Stromal cell of bone marrow (primary cell): ENCODE results near the gene CBLIF.
"Not testable (repeated sequence)": the region's sequence is repeated elsewhere in the genome, so short reads cannot be mapped to it uniquely, and the experiment has no call there.

Source experiments
- DNase-seq: peaks from one replicate; pipeline ENCODE4 v3.0.0-alpha.2; 2012; ENCODE audit warnings: low read depth

Gene CBLIF

GRCh38 chr11:59794417-59794816 is 50.9 kb downstream of the CBLIF start:
- DNase-seq = no peak

- no peak for DNase-seq
Measured at GRCh38 chr11:59792507-59792906, 52.8 kb downstream of the CBLIF start.

- no peak for DNase-seq
Measured at GRCh38 chr11:59791639-59792038, 53.7 kb downstream of the CBLIF start.

GRCh38 chr11:59787816-59788215 is 57.5 kb downstream of the CBLIF start:
- DNase-seq = no peak

- DNase-seq = no peak
Measured at GRCh38 chr11:59787255-59787588, 58.1 kb downstream of the CBLIF start.

GRCh38 chr11:59785818-59786217 is 59.5 kb downstream of the CBLIF start:
- no peak for DNase-seq

- not testable (repeated sequence) for DNase-seq
Measured at GRCh38 chr11:59784441-59784840, 60.9 kb downstream of the CBLIF start.

- DNase-seq = no peak
Measured at GRCh38 chr11:59783632-59784090, 61.6 kb downstream of the CBLIF start.

GRCh38 chr11:59782080-59782479 is 63.2 kb downstream of the CBLIF start:
- DNase-seq = no peak

- no peak for DNase-seq
Measured at GRCh38 chr11:59779487-59779886, 65.8 kb downstream of the CBLIF start.
